HCT116 (cell line): ENCODE measurements around the gene ZER1.

Source experiments
- POLR2A ChIP-seq: IDR thresholded peaks from 2 replicates; pipeline ENCODE4 v1.7.0; 2011; ENCODE audit warnings: borderline replicate concordance; ENCODE audit not compliant: insufficient read depth, insufficient read length; ENCODE audit errors: extremely low read depth
- SP1 ChIP-seq: IDR thresholded peaks from 2 replicates; pipeline ENCODE4 v1.6.1; 2012; ENCODE audit warnings: low read depth
- YY1 ChIP-seq: IDR thresholded peaks from 2 replicates; pipeline ENCODE4 v1.6.1; 2011; ENCODE audit warnings: low read length, low read depth, moderate library complexity, mild to moderate bottlenecking; ENCODE audit not compliant: insufficient replicate concordance; ENCODE audit errors: extremely low read depth
- ZFX ChIP-seq: fragments of 450-650 bp; IDR thresholded peaks from 2 replicates; pipeline ENCODE4 v1.6.1; 2017
- TF ChIP-seq, protein P1 (sequence below), 3 experiments: fragments of 200-600 bp in 1 of 3; sonication (generic) in 1 of 3; IDR thresholded peaks in 2 of 3; conservative IDR thresholded peaks in 1 of 3; 2 replicates each; pipeline ENCODE4 v1.5.1; 2012 to 2017; ENCODE audit warnings: low read depth in 2 of 3, low read length in 2 of 3, antibody characterized with exemption in 1 of 3, borderline replicate concordance in 1 of 3, control low read depth in 1 of 3, mild to moderate bottlenecking in 1 of 3, mixed read lengths in 1 of 3, mixed run types in 1 of 3, moderate library complexity in 1 of 3; ENCODE audit not compliant: insufficient read depth in 1 of 3
- TF ChIP-seq, protein P2 (sequence below): IDR thresholded peaks from 2 replicates; pipeline ENCODE4 v1.6.1; 2012; ENCODE audit warnings: low read depth

DNA sequence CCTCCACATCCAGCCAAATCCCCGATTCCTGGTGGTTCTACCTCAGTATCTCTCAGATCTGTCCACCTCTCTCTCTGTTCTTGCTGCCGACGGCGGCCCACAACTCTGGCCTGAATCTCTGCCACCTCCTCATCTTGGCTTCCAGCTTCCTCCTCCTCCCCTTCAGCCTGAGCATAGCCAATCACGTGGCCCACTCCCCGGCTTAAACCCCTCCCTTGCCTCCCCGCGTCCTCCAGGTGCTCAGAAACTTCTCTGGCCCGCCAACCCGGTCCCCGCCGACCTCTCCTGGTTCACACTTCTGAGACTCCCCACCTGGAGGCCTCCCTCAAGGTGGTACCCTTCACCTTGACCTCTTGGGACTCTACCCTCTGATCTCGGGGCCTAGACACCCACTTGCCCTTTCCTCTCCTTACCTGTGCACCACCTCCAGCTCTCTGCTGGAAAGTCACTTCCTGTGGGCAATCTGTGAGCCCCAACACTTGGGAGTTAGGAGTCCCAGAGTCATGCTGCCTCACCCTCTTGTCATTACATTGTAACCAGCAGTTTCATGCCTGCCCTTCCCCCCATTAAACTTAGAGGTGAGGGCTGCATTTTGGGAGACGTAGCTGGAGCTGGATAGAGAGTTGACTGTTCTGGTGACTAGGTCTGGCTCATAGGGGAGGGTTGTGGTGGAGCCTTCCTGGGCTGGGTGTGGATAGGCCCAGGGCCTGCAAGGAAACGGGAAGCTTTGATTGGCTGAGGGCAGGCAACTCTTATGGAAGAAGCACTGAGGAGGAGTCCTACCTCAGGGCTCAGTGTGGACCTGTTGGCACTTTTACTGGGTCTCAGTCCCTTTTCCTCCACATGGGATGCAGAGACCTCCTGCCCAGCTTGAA is 87.2 kb downstream of the ZER1 start:
- TF ChIP-seq, protein P1, sequence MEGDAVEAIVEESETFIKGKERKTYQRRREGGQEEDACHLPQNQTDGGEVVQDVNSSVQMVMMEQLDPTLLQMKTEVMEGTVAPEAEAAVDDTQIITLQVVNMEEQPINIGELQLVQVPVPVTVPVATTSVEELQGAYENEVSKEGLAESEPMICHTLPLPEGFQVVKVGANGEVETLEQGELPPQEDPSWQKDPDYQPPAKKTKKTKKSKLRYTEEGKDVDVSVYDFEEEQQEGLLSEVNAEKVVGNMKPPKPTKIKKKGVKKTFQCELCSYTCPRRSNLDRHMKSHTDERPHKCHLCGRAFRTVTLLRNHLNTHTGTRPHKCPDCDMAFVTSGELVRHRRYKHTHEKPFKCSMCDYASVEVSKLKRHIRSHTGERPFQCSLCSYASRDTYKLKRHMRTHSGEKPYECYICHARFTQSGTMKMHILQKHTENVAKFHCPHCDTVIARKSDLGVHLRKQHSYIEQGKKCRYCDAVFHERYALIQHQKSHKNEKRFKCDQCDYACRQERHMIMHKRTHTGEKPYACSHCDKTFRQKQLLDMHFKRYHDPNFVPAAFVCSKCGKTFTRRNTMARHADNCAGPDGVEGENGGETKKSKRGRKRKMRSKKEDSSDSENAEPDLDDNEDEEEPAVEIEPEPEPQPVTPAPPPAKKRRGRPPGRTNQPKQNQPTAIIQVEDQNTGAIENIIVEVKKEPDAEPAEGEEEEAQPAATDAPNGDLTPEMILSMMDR (IDR thresholded peaks at IDR 0.05 in 2 of 3, conservative IDR thresholded peaks at IDR 0.05 in 1 of 3; ENCODE audit: borderline replicate concordance in 1 of 3, insufficient read depth in 1 of 3, low read depth in 2 of 3, low read length in 2 of 3), result no peak
- TF ChIP-seq, protein P2, sequence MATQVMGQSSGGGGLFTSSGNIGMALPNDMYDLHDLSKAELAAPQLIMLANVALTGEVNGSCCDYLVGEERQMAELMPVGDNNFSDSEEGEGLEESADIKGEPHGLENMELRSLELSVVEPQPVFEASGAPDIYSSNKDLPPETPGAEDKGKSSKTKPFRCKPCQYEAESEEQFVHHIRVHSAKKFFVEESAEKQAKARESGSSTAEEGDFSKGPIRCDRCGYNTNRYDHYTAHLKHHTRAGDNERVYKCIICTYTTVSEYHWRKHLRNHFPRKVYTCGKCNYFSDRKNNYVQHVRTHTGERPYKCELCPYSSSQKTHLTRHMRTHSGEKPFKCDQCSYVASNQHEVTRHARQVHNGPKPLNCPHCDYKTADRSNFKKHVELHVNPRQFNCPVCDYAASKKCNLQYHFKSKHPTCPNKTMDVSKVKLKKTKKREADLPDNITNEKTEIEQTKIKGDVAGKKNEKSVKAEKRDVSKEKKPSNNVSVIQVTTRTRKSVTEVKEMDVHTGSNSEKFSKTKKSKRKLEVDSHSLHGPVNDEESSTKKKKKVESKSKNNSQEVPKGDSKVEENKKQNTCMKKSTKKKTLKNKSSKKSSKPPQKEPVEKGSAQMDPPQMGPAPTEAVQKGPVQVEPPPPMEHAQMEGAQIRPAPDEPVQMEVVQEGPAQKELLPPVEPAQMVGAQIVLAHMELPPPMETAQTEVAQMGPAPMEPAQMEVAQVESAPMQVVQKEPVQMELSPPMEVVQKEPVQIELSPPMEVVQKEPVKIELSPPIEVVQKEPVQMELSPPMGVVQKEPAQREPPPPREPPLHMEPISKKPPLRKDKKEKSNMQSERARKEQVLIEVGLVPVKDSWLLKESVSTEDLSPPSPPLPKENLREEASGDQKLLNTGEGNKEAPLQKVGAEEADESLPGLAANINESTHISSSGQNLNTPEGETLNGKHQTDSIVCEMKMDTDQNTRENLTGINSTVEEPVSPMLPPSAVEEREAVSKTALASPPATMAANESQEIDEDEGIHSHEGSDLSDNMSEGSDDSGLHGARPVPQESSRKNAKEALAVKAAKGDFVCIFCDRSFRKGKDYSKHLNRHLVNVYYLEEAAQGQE, result no peak
- TF ChIP-seq ZFX (peak; percentile 42; the same call in 1 of the 2 replicates), YY1 (peak; percentile 46), POLR2A (peak; percentile 93), SP1 (no peak)
